Measurements from ENCODE around the gene BAHCC1.

The BAHCC1 gene

DNA sequence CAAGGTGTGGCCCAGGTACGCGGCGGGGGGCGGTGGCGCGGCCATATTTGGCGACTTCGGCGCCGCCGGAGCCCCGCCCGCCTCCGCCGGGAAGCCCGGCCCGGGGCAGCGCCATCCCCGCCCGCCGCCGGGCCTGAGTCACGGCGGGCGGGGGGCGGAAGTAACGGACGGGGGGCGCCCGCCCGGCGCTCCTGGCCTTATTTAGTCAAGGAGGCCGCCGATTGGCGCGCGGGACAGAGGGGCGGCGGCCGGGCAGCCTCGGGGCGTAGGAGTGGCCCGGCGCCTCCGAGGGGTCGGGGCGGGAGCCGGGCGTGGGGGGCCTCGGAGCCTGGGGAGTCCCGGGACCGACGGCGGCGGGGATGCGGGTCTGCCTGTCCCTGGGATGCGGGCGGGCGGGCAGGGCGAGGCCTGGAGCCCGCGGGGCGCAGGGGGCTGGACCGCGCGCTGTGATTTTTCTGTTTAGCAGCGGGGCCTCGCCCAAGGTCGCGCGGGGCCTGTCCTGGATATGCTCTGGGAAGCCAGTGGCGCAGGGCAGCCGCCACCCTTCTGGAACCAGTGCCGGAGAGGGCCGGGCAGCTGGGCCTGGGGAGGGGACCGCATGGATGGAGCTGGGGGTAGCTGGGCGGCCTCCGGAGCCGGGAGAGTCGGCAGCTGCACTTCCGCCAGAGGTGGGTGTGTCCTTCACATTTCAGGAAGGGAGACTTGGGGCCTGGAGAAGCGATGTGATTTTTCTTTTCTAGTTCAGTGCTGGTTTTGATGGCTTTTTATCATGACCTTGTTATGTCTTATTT lies 119.7 kb downstream of the BAHCC1 start:
- DNase-seq (ENCODE audit: low read depth), result no peak

DNA sequence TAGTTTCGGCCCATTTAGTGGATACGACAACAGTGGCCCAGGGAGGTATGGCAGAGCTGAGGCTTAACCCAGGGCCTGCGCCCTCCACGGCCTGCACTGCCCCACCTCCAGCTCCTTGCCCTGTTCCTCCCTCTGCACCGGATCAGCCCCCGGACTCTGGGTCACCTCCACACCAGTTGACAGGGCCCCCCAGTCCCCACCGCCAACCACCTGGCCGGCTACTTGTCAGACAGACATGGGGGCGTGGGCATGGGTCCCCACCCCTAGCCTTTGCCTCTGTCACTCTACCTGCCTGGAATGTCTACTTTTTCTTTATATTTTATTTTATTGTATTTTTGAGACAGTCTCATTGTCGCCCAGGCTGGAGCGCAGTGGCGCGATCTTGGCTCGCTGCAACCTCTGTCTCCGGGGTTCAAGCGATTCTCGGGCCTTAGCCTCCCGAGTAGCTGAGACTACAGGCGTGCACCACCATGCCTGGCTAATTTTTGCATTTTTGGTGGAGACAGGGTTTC lies 120.3 kb downstream of the BAHCC1 start:
- DNase-seq (ENCODE audit: low read depth), result no peak

Measured in stimulated activated CD8-positive, alpha-beta memory T cell treated with anti-CD3 and anti-CD28 coated beads, Interleukin-15, amount 100 ng/mL, for 24 hours (primary cell).